Measurements from ENCODE around the gene ARMC10.
A peak's percentile ranks its signal among the peaks of the same experiment; 100 is the strongest.
"Not testable (repeated sequence)": the region's sequence is repeated elsewhere in the genome, so short reads cannot be mapped to it uniquely, and the experiment has no call there.

ARMC10 gene

GRCh38 chr7:103068414-103069403 is 6.2 kb upstream of the ARMC10 start:
- TF ChIP-seq, protein P1, sequence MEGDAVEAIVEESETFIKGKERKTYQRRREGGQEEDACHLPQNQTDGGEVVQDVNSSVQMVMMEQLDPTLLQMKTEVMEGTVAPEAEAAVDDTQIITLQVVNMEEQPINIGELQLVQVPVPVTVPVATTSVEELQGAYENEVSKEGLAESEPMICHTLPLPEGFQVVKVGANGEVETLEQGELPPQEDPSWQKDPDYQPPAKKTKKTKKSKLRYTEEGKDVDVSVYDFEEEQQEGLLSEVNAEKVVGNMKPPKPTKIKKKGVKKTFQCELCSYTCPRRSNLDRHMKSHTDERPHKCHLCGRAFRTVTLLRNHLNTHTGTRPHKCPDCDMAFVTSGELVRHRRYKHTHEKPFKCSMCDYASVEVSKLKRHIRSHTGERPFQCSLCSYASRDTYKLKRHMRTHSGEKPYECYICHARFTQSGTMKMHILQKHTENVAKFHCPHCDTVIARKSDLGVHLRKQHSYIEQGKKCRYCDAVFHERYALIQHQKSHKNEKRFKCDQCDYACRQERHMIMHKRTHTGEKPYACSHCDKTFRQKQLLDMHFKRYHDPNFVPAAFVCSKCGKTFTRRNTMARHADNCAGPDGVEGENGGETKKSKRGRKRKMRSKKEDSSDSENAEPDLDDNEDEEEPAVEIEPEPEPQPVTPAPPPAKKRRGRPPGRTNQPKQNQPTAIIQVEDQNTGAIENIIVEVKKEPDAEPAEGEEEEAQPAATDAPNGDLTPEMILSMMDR (IDR thresholded peaks at IDR 0.05; ENCODE audit: extremely low read depth, missing control alignments) = no peak
- no peak for DNase-seq (ENCODE audit: low spot score)

DNA sequence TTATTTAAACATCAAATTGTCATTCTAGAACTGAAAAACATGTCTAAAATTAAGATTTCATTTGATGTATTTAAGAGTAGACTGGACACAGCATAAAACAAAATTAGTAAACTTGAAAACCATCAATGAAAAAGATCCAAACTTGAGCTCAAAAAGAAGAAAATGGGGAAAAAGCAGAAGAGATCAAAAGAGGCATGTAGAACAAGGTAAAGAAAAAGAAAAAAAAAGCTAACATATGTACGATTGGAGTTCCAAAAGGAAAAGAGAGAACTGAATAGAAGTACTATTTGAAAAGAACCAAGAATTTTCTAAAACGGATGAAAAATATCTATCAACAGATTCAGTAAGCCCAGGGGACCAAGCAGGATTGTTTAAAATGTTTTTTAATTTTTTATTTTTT is 3.9 kb upstream of the ARMC10 start:
- TF ChIP-seq, protein P1 (IDR thresholded peaks at IDR 0.05; ENCODE audit: extremely low read depth, missing control alignments) = no peak
- DNase-seq (ENCODE audit: low spot score) = no peak

DNA sequence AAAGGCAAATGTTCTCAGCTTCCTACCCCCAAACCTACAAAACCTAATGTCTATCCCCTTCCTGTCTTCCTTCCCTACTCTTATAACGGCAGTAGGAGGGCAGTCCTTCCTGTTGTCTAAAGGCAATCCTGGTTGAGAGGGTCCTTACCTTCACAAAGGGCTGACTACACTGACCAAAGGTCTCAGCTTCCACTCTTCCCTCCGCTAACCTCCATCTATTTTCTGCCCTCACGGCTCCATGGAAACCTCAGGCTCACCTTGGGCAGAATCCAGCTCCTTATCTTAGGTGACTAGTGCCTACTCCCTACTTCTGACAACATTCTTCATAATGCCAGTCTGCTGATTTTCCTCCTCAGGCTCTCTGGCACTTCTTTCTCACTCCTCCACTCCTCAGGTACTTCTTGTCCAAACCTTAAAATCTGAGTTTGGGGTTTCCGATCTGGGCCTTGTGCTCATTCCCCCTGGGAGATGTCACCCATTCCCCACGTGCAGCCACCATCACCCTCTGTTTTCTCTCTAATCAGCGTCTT is 886 bp upstream of the ARMC10 start:
- DNase-seq (ENCODE audit: low spot score) = peak; percentile 17
- TF ChIP-seq, protein P1 (IDR thresholded peaks at IDR 0.05; ENCODE audit: extremely low read depth, missing control alignments) = no peak

GRCh38 chr7:103075337-103075918 is 488 bp downstream of the ARMC10 start:
- TF ChIP-seq, protein P1 (IDR thresholded peaks at IDR 0.05; ENCODE audit: extremely low read depth, missing control alignments) = no peak
- peak; percentile 87 for DNase-seq (ENCODE audit: low spot score)

DNA sequence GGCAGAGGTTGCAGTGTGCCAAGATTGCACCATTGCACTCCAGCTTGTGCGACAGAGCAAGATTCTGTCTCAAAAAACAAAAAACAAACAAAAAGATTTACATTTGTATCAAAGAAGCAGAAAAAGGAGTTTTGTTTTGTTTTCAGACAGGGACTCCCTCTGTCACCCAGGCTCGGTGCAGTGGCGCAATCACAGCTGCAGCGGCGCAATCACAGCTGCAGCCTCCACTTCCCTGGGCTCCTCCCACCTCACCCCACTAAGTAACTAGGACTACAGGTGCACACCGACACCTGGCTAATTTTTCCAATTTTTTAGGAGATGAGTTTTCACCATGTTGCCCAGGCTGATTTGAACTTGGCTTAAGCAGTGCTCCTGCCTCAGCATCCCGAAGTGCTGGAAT is 1.8 kb downstream of the ARMC10 start:
- DNase-seq (ENCODE audit: low spot score) = no peak
- TF ChIP-seq, protein P1 (IDR thresholded peaks at IDR 0.05; ENCODE audit: extremely low read depth, missing control alignments) = no peak

DNA sequence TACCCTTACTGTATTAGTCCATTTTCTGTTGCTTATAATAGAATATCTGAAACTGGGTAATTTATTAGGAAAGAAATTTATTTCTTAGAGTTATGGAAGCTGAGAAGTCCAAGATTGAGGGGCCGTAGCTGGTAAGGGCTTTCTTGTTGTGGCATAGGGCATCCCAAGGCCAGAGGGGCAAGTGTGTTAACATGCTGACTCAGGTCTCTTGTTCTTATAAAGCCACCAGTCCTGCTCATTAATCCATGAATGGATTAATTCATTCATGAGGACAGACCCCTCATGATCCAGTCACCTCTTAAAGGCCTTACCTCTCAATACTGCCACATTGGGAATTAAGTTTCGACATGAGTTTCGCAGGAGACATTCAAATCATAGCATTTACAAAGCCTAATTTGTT is 2.4 kb downstream of the ARMC10 start:
- TF ChIP-seq, protein P1 (IDR thresholded peaks at IDR 0.05; ENCODE audit: extremely low read depth, missing control alignments) = no peak
- no peak for DNase-seq (ENCODE audit: low spot score)

- not testable (repeated sequence) for DNase-seq (ENCODE audit: low spot score)
These were observed 3.3 kb downstream of the ARMC10 start for GRCh38 chr7:103078226-103078625.

Data from GM20000 (cell line).